OCI-LY7 (cell line): ENCODE measurements around the gene CAT.

Experiments used
- EZH2phosphoT487 ChIP-seq: fragments of 200-600 bp; sonication (generic); IDR thresholded peaks from 2 replicates; pipeline ENCODE4 v1.6.1; 2018; ENCODE audit warnings: low read depth, borderline replicate concordance, mild to moderate bottlenecking, mixed run types, antibody characterized with exemption, low read length, moderate library complexity, mixed read lengths
- TF ChIP-seq, protein P1 (sequence below): fragments of 200-600 bp; sonication (generic); conservative IDR thresholded peaks from 2 replicates; pipeline ENCODE4 v1.5.1; 2014; ENCODE audit warnings: mild to moderate bottlenecking, antibody characterized with exemption, low read length, moderate library complexity, mixed read lengths

DNA sequence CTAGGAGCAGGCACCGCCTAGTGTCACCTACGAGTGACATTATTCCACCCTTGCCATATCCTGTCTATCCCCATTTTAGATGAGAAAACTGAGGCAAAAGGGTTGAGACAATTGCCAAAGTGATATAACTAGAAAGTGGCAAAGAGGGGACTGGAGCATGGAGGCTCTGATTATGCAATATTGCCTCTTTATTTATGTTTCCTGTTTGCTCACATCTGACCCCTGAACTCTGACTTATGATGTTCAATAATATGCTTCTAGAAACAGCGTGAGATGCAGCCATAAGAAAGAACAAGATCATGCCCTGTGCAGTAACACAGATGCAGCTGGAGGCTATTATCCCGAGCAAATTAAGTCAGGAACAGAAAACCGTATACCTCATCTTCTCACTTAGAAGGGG, 67.1 kb downstream of the CAT start:
- TF ChIP-seq, protein P1, sequence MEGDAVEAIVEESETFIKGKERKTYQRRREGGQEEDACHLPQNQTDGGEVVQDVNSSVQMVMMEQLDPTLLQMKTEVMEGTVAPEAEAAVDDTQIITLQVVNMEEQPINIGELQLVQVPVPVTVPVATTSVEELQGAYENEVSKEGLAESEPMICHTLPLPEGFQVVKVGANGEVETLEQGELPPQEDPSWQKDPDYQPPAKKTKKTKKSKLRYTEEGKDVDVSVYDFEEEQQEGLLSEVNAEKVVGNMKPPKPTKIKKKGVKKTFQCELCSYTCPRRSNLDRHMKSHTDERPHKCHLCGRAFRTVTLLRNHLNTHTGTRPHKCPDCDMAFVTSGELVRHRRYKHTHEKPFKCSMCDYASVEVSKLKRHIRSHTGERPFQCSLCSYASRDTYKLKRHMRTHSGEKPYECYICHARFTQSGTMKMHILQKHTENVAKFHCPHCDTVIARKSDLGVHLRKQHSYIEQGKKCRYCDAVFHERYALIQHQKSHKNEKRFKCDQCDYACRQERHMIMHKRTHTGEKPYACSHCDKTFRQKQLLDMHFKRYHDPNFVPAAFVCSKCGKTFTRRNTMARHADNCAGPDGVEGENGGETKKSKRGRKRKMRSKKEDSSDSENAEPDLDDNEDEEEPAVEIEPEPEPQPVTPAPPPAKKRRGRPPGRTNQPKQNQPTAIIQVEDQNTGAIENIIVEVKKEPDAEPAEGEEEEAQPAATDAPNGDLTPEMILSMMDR = no peak
- no peak for TF ChIP-seq EZH2phosphoT487
